ENCODE measurements around the gene TAF3.

- TF ChIP-seq CTCF (IDR thresholded peaks at IDR 0.05) (no peak), POLR2AphosphoS5 (IDR thresholded peaks at IDR 0.05; ENCODE audit: low read depth, low read length) (no peak), TCF7L2 (IDR thresholded peaks at IDR 0.05; ENCODE audit: low read depth, low read length) (no peak), SIN3A (IDR thresholded peaks at IDR 0.05; ENCODE audit: borderline replicate concordance, insufficient read depth, low read depth, low read length) (no peak)
- TF ChIP-seq, protein P1, sequence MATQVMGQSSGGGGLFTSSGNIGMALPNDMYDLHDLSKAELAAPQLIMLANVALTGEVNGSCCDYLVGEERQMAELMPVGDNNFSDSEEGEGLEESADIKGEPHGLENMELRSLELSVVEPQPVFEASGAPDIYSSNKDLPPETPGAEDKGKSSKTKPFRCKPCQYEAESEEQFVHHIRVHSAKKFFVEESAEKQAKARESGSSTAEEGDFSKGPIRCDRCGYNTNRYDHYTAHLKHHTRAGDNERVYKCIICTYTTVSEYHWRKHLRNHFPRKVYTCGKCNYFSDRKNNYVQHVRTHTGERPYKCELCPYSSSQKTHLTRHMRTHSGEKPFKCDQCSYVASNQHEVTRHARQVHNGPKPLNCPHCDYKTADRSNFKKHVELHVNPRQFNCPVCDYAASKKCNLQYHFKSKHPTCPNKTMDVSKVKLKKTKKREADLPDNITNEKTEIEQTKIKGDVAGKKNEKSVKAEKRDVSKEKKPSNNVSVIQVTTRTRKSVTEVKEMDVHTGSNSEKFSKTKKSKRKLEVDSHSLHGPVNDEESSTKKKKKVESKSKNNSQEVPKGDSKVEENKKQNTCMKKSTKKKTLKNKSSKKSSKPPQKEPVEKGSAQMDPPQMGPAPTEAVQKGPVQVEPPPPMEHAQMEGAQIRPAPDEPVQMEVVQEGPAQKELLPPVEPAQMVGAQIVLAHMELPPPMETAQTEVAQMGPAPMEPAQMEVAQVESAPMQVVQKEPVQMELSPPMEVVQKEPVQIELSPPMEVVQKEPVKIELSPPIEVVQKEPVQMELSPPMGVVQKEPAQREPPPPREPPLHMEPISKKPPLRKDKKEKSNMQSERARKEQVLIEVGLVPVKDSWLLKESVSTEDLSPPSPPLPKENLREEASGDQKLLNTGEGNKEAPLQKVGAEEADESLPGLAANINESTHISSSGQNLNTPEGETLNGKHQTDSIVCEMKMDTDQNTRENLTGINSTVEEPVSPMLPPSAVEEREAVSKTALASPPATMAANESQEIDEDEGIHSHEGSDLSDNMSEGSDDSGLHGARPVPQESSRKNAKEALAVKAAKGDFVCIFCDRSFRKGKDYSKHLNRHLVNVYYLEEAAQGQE (IDR thresholded peaks at IDR 0.05; ENCODE audit: insufficient read depth in 1 of 2, low read depth in 2 of 2, low read length in 1 of 2), result no peak
Measured at GRCh38 chr10:7957591-7957990, 139.3 kb downstream of the TAF3 start.

Data from Panc1 (cell line).